DMS53 treated with DMSO at 0.1 percent for 48 hours (cell line): ENCODE results near the gene CYTH4.
"Not testable (repeated sequence)": the region's sequence is repeated elsewhere in the genome, so short reads cannot be mapped to it uniquely, and the experiment has no call there.

ENCODE experiments used
- DNase-seq: peaks from one replicate; lab custom pipeline; 2025; ENCODE audit not compliant: unreplicated experiment; lab: John Stamatoyannopoulos, UW

The CYTH4 gene

GRCh38 chr22:37248251-37248650 lies 34.1 kb upstream of the CYTH4 start:
- no peak for DNase-seq

- DNase-seq = no peak
These were observed 32.3 kb upstream of the CYTH4 start for GRCh38 chr22:37249986-37250385.

GRCh38 chr22:37251836-37252235 lies 30.5 kb upstream of the CYTH4 start:
- DNase-seq = not testable (repeated sequence)

GRCh38 chr22:37253126-37253660 lies 29.1 kb upstream of the CYTH4 start:
- DNase-seq = no peak

- DNase-seq = no peak
These were observed 28.0 kb upstream of the CYTH4 start for GRCh38 chr22:37254209-37254866.

- no peak for DNase-seq
These were observed 27.5 kb upstream of the CYTH4 start for GRCh38 chr22:37254867-37255233.

- DNase-seq = no peak
These were observed 26.7 kb upstream of the CYTH4 start for GRCh38 chr22:37255558-37256006.

- no peak for DNase-seq
These were observed 26.1 kb upstream of the CYTH4 start for GRCh38 chr22:37256075-37256726.

- DNase-seq = no peak
These were observed 24.1 kb upstream of the CYTH4 start for GRCh38 chr22:37258005-37258752.

- DNase-seq = no peak
These were observed 23.4 kb upstream of the CYTH4 start for GRCh38 chr22:37258753-37259401.

GRCh38 chr22:37259540-37260029 lies 22.7 kb upstream of the CYTH4 start:
- no peak for DNase-seq

- DNase-seq = no peak
These were observed 22.0 kb upstream of the CYTH4 start for GRCh38 chr22:37260155-37260795.

GRCh38 chr22:37260901-37261336 lies 21.4 kb upstream of the CYTH4 start:
- DNase-seq = no peak

- DNase-seq = no peak
These were observed 20.0 kb upstream of the CYTH4 start for GRCh38 chr22:37262346-37262745.

GRCh38 chr22:37263966-37264887 lies 18.1 kb upstream of the CYTH4 start:
- DNase-seq = no peak

GRCh38 chr22:37266581-37267134 lies 15.7 kb upstream of the CYTH4 start:
- no peak for DNase-seq

GRCh38 chr22:37267135-37267587 lies 15.1 kb upstream of the CYTH4 start:
- DNase-seq = no peak

GRCh38 chr22:37267661-37268413 lies 14.5 kb upstream of the CYTH4 start:
- DNase-seq = no peak
